Motor neuron (in vitro differentiated cells): Measurements from ENCODE around the gene RYR2. TPM values are rescaled to one million over a fixed set of nuclear protein-coding genes. Genes with fewer than 3 reads are reported as not detected.

Experiments used
- ATAC-seq, 8 experiments: fragments of 200-7000 bp; cut with Tn5 transposase; replicated peaks in 6 of 8; 2 replicates each; pipeline ENCODE4 v1.8.0; 2021; ENCODE audit warnings: mild to moderate bottlenecking in 8 of 8, moderate library complexity in 8 of 8
- H3K27ac ChIP-seq, 2 donors: fragments of 250-450 bp; sonication (Bioruptor Pico); 2 replicates each; pipeline ENCODE4 v1.9.0; 2021; ENCODE audit warnings: antibody characterized with exemption in 2 of 2, mild to moderate bottlenecking in 2 of 2, moderate library complexity in 1 of 2
- H3K4me1 ChIP-seq, 2 donors: fragments of 250-450 bp; sonication (Bioruptor Pico); replicated peaks in 1 of 2; 2 replicates each; pipeline ENCODE4 v1.6.1; 2021; ENCODE audit warnings: antibody characterized with exemption in 2 of 2, mild to moderate bottlenecking in 2 of 2, moderate library complexity in 1 of 2
- H3K4me3 ChIP-seq, 5 donors: fragments of 250-450 bp; sonication (Bioruptor Pico); 2 replicates each; pipeline ENCODE4 v1.9.0; 2021; ENCODE audit warnings: antibody characterized with exemption in 5 of 5, mild to moderate bottlenecking in 5 of 5, moderate library complexity in 4 of 5
- WGBS, 10 experiments: fragments of 450-650 bp; shearing (Covaris generic); methylation state at CpG; one replicate each; pipeline ENCODE4 v1.0.0; 2022; 5-methylcytosine and 5-hydroxymethylcytosine counted together
- in situ Hi-C, 9 experiments: fragments of 400-800 bp; cut with MboI; loops; one replicate each; pipeline ENCODE4 v1.15.0; 2021; ENCODE audit warnings: low sequenced_read_pairs in 9 of 9, low pct_unique_long_range_greater_than_20kb in 2 of 9; ENCODE audit not compliant: unreplicated experiment in 9 of 9
- total RNA-seq, 8 experiments: library from RNA; unstranded; fragments of 300-600 nt; gene quantifications; 2 replicates each; pipeline versions ENCODE4 v1.2.3 to v1.2.4, GENCODE V29; 2022

RYR2 gene
- total RNA-seq, 8 experiments from 2014 or later, result 0.32 to 6.8 (median 0.63) TPM

GRCh38 chr1:237864338-237865244, 822.6 kb downstream of the RYR2 start:
- peak overlapping the region in 1 of 5 donors; percentile 2 for H3K4me3 ChIP-seq
- in situ Hi-C loops, result no loop called here
- 9 to 100% (median 37%) methylated on average over 1 to 21 of the region's 25 CpGs; no CpG with 5 or more reads in 2 of the 10 experiments for WGBS, 10 experiments

GRCh38 chr1:237867380-237867888, 825.5 kb downstream of the RYR2 start:
- in situ Hi-C loops, result no loop called here

More at GRCh38 chr1:237864338-237865244, 822.6 kb downstream of the RYR2 start:
- peak; percentile 89 to 97 (median 96) for ATAC-seq
- Histone ChIP-seq H3K27ac (no peak overlapping the region), H3K4me1 (peaks cover 0 to 6% of the 10 kb centered on the region in 2 donors)

GRCh38 chr1:237868817-237869600, 827.0 kb downstream of the RYR2 start:
- 0 to 100% (median 55%) methylated on average over 1 to 4 of the region's 4 CpGs; no CpG with 5 or more reads in 1 of the 10 experiments for WGBS, 10 experiments
- Histone ChIP-seq H3K4me1 (peaks cover 10 to 14% of the 10 kb centered on the region in 2 donors), H3K27ac (no peak overlapping the region), H3K4me3 (no peak overlapping the region)
- in situ Hi-C loops, result no loop called here
- ATAC-seq, result no peak

More at GRCh38 chr1:237867380-237867888, 825.5 kb downstream of the RYR2 start:
- WGBS, 10 experiments, result 0 to 75% (median 50%) methylated on average over 1 of the region's 1 CpG; no CpG with 5 or more reads in 5 of the 10 experiments
- Histone ChIP-seq H3K4me1 (peaks cover 0 to 6% of the 10 kb centered on the region in 2 donors), H3K4me3 (no peak overlapping the region), H3K27ac (no peak overlapping the region)
- no peak for ATAC-seq

GRCh38 chr1:237873487-237874211, 831.7 kb downstream of the RYR2 start:
- WGBS, 10 experiments, result 0 to 55% (median 44%) methylated on average over 1 to 4 of the region's 4 CpGs; no CpG with 5 or more reads in 1 of the 10 experiments
- no peak overlapping the region for H3K4me3 ChIP-seq
- no peak overlapping the region for H3K27ac ChIP-seq
- peaks cover 8 to 10% of the 10 kb centered on the region in 2 donors for H3K4me1 ChIP-seq
- in situ Hi-C loops, result no loop called here
- peak; percentile 74 to 98 (median 96) for ATAC-seq

GRCh38 chr1:237875291-237875690, 833.3 kb downstream of the RYR2 start:
- Histone ChIP-seq H3K4me3 (no peak overlapping the region), H3K4me1 (peaks cover 8 to 10% of the 10 kb centered on the region in 2 donors), H3K27ac (no peak overlapping the region)
- WGBS, 10 experiments, result 33 to 97% (median 86%) methylated on average over 4 to 8 of the region's 8 CpGs; no CpG with 5 or more reads in 3 of the 10 experiments
- in situ Hi-C loops, result no loop called here
- no peak for ATAC-seq

GRCh38 chr1:237877631-237878030, 835.6 kb downstream of the RYR2 start:
- no peak overlapping the region for H3K4me3 ChIP-seq
- WGBS, 10 experiments, result 0 to 64% (median 30%) methylated on average over 1 to 4 of the region's 4 CpGs; no CpG with 5 or more reads in 1 of the 10 experiments
- no peak overlapping the region for H3K27ac ChIP-seq
- ATAC-seq, result peak in 7 of 8 experiments; percentile 11 to 69 (median 23)
- in situ Hi-C loops, result no loop called here
- H3K4me1 ChIP-seq, result peaks cover 8 to 10% of the 10 kb centered on the region in 2 donors

GRCh38 chr1:237878406-237878805, 836.4 kb downstream of the RYR2 start:
- peaks cover 5 to 6% of the 10 kb centered on the region in 2 donors for H3K4me1 ChIP-seq
- WGBS, 10 experiments, result 0 to 100% (median 85%) methylated on average over 1 of the region's 1 CpG; no CpG with 5 or more reads in 2 of the 10 experiments
- no peak overlapping the region for H3K4me3 ChIP-seq
- in situ Hi-C loops, result no loop called here
- no peak overlapping the region for H3K27ac ChIP-seq
- no peak for ATAC-seq

- Histone ChIP-seq H3K4me3 (no peak overlapping the region), H3K4me1 (no peaks in the 10 kb centered on the region), H3K27ac (no peak overlapping the region)
- peak; percentile 32 to 99 (median 46) for ATAC-seq
- in situ Hi-C loops, result no loop called here
These were observed 837.2 kb downstream of the RYR2 start for GRCh38 chr1:237879195-237879594.

Other genes starting within 250 kb of the RYR2 start
- 10 to 100 TPM; 13.9 to 42.3 (median 21.0) TPM for gene MTR, start 246.9 kb upstream of the RYR2 start, total RNA-seq
- not detected for gene MT1HL1, start 37.7 kb upstream of the RYR2 start, total RNA-seq